HFFc6 (cell line): ENCODE measurements around the gene FHAD1. TPM values are rescaled to one million over a fixed set of nuclear protein-coding genes. Genes with fewer than 3 reads are reported as not detected.

Source experiments
- DNase-seq: peaks from one replicate; pipeline ENCODE4 v3.0.0-alpha.2; 2018
- H3K27ac Mint-ChIP-seq: 2 replicates; pipeline ENCODE4 v1.8.0; 2020; ENCODE audit warnings: mild to moderate bottlenecking, mixed read lengths
- H3K27me3 Mint-ChIP-seq: 2 replicates; pipeline ENCODE4 v1.8.0; 2021; ENCODE audit warnings: mild to moderate bottlenecking, moderate library complexity, mixed read lengths; ENCODE audit not compliant: insufficient read depth
- H3K36me3 Mint-ChIP-seq: 2 replicates; pipeline ENCODE4 v1.8.0; 2021; ENCODE audit warnings: low read depth, mixed read lengths
- H3K4me1 Mint-ChIP-seq: 2 replicates; pipeline ENCODE4 v1.8.0; 2020; ENCODE audit warnings: low read depth, mixed read lengths
- H3K4me3 Mint-ChIP-seq: 2 replicates; pipeline ENCODE4 v1.8.0; 2020; ENCODE audit warnings: mild to moderate bottlenecking, moderate library complexity, mixed read lengths
- H3K9me3 Mint-ChIP-seq: 2 replicates; pipeline ENCODE4 v1.8.0; 2020; ENCODE audit warnings: mild to moderate bottlenecking, mixed read lengths
- total RNA-seq, 6 experiments: library from RNA; stranded (reverse); fragmentation: NEBNext Ultra II Directional; extraction: Animal tissue kit (Norgen Biotek cat#: 25700); gene quantifications; 2 replicates in 1 of 6; 3 replicates in 5 of 6; pipeline ENCODE4 v1.2.3, GENCODE V29; 2021
- TF ChIP-seq, protein P1 (sequence below): fragments of 200-600 bp; sonication (generic); IDR thresholded peaks from 2 replicates; pipeline ENCODE4 v1.5.0; 2021; ENCODE audit warnings: antibody characterized with exemption, mild to moderate bottlenecking

Gene FHAD1
- total RNA-seq, 6 experiments from 2014 or later, result 0.16 to 0.25 TPM; not detected in 4

DNA sequence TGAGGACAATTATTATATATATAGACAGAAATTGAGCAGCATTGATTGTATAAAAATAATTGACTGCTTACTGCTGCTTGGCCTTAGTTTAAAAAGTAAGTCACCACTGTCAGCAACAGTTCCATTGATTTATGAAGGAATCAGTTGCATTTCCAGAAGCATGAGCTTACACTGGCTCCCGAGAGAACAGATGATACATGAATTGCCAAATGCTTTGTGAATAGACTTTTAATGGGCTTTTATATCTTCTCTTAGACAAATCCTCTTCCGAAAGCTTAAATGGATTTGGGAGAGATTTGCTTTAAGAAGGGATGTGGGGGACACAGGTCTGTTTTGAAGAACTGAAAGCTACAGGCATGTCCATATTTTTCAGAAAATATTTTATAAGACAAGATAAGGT lies 7.5 kb downstream of the FHAD1 start:
- H3K9me3 Mint-ChIP-seq, result no peaks in the 10 kb centered on the region
- H3K27ac Mint-ChIP-seq, result no peak overlapping the region
- DNase-seq, result no peak
- TF ChIP-seq, protein P1, sequence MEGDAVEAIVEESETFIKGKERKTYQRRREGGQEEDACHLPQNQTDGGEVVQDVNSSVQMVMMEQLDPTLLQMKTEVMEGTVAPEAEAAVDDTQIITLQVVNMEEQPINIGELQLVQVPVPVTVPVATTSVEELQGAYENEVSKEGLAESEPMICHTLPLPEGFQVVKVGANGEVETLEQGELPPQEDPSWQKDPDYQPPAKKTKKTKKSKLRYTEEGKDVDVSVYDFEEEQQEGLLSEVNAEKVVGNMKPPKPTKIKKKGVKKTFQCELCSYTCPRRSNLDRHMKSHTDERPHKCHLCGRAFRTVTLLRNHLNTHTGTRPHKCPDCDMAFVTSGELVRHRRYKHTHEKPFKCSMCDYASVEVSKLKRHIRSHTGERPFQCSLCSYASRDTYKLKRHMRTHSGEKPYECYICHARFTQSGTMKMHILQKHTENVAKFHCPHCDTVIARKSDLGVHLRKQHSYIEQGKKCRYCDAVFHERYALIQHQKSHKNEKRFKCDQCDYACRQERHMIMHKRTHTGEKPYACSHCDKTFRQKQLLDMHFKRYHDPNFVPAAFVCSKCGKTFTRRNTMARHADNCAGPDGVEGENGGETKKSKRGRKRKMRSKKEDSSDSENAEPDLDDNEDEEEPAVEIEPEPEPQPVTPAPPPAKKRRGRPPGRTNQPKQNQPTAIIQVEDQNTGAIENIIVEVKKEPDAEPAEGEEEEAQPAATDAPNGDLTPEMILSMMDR, result no peak
- H3K36me3 Mint-ChIP-seq, result no peaks in the 10 kb centered on the region
- no peaks in the 10 kb centered on the region for H3K4me1 Mint-ChIP-seq
- H3K27me3 Mint-ChIP-seq, result peaks cover 32% of the 10 kb centered on the region
- no peak overlapping the region for H3K4me3 Mint-ChIP-seq

GRCh38 chr1:15255582-15256149 lies 8.6 kb downstream of the FHAD1 start:
- Mint-ChIP-seq H3K27me3 (peaks cover 26% of the 10 kb centered on the region), H3K27ac (no peak overlapping the region), H3K4me1 (peaks cover 6% of the 10 kb centered on the region), H3K9me3 (no peaks in the 10 kb centered on the region), H3K4me3 (no peak overlapping the region), H3K36me3 (no peaks in the 10 kb centered on the region)
- TF ChIP-seq, protein P1, result no peak
- DNase-seq, result no peak

- H3K4me1 Mint-ChIP-seq, result peaks cover 15% of the 10 kb centered on the region
- peaks cover 20% of the 10 kb centered on the region for H3K27me3 Mint-ChIP-seq
- H3K4me3 Mint-ChIP-seq, result no peak overlapping the region
- no peak overlapping the region for H3K27ac Mint-ChIP-seq
- no peaks in the 10 kb centered on the region for H3K36me3 Mint-ChIP-seq
- TF ChIP-seq, protein P1, result no peak
- no peaks in the 10 kb centered on the region for H3K9me3 Mint-ChIP-seq
- no peak for DNase-seq
Measured at GRCh38 chr1:15256584-15256983, 9.6 kb downstream of the FHAD1 start.

DNA sequence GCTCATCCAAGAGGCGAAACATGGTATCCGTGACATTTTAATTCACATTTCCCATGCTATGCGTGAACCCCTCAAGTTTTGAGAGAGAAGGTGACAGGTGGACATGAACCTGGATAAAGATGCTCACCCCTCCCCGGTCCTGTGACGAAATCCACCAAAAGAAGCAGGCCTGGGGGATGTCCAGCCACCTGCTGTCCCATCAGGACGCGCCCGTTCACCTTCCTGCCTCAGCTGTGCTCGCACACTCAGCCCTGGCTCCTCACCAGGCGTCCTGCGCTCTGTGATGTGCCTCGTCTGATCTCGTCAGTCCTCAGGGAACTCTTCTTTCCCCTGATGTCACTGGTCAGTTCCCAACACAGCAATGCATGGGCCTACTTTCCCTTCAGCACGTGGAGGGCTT lies 10.3 kb downstream of the FHAD1 start:
- Mint-ChIP-seq H3K4me1 (peaks cover 15% of the 10 kb centered on the region), H3K27ac (no peak overlapping the region), H3K27me3 (peaks cover 15% of the 10 kb centered on the region), H3K36me3 (no peaks in the 10 kb centered on the region), H3K9me3 (no peaks in the 10 kb centered on the region), H3K4me3 (no peak overlapping the region)
- TF ChIP-seq, protein P1, result no peak
- no peak for DNase-seq

GRCh38 chr1:15258833-15259621 lies 12.0 kb downstream of the FHAD1 start:
- H3K9me3 Mint-ChIP-seq, result no peaks in the 10 kb centered on the region
- no peak for DNase-seq
- TF ChIP-seq, protein P1, result no peak
- peaks cover 16% of the 10 kb centered on the region for H3K27me3 Mint-ChIP-seq
- no peak overlapping the region for H3K4me3 Mint-ChIP-seq
- peaks cover 15% of the 10 kb centered on the region for H3K4me1 Mint-ChIP-seq
- H3K27ac Mint-ChIP-seq, result no peak overlapping the region
- H3K36me3 Mint-ChIP-seq, result no peaks in the 10 kb centered on the region
